Measurements from ENCODE around the gene GALE. TPM values are rescaled to one million over a fixed set of nuclear protein-coding genes. Genes with fewer than 3 reads are reported as not detected.
"Not testable (repeated sequence)": the region's sequence is repeated elsewhere in the genome, so short reads cannot be mapped to it uniquely, and the experiment has no call there.

The GALE gene
- total RNA-seq, 1 experiment from 2014 or later, result 86.0 TPM

DNA sequence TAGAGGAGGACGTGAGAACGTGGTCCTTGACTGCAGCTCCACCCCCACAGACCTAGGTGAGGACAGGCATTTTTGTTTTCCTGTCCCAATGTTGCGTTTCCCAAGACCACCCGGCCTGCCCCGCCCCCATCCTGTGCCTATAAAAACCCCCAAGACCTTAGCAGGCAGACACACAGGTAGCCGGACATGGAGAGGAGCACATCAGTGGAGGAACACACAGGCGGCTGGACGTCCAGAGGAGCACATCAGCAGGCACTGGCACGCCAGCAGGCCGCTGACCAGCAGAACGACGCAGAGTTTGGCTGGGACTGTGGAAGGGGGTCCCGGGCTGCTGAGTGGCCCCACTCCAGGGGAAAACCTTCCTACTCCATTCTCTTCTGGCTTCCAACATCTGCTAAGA is 37.4 kb upstream of the GALE start:
- no peaks in the 10 kb centered on the region for H3K27me3 ChIP-seq (ENCODE audit: low read length)
- peak overlapping the region; percentile 83 for H3K4me2 ChIP-seq (ENCODE audit: low read length)
- no peak for DNase-seq
- peak overlapping the region; percentile 72 for H2AFZ ChIP-seq (ENCODE audit: low read length)
- no peak overlapping the region for H3K9ac ChIP-seq (ENCODE audit: low read length)
- ChIA-PET POLR2A (ENCODE audit: unreplicated experiment) (no interaction called here), CTCF (no interaction called here)
- TF ChIP-seq, protein P1, sequence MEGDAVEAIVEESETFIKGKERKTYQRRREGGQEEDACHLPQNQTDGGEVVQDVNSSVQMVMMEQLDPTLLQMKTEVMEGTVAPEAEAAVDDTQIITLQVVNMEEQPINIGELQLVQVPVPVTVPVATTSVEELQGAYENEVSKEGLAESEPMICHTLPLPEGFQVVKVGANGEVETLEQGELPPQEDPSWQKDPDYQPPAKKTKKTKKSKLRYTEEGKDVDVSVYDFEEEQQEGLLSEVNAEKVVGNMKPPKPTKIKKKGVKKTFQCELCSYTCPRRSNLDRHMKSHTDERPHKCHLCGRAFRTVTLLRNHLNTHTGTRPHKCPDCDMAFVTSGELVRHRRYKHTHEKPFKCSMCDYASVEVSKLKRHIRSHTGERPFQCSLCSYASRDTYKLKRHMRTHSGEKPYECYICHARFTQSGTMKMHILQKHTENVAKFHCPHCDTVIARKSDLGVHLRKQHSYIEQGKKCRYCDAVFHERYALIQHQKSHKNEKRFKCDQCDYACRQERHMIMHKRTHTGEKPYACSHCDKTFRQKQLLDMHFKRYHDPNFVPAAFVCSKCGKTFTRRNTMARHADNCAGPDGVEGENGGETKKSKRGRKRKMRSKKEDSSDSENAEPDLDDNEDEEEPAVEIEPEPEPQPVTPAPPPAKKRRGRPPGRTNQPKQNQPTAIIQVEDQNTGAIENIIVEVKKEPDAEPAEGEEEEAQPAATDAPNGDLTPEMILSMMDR (conservative IDR thresholded peaks at IDR 0.05; ENCODE audit: low read depth, low read length), result no peak
- no peaks in the 10 kb centered on the region for H3K9me2 ChIP-seq (replicated peaks; ENCODE audit: low read length)
- H3K9me3 ChIP-seq (ENCODE audit: low read length), result no peaks in the 10 kb centered on the region
- ATAC-seq, result peak; percentile 23
- H3K4me3 ChIP-seq (ENCODE audit: low read length), result peak overlapping the region; percentile 62
- H3F3A ChIP-seq (ENCODE audit: low read length, unreplicated experiment), result no peaks in the 10 kb centered on the region
- intact Hi-C loops (cut with micrococcal nuclease), result no loop called here
- H3K36me3 ChIP-seq (ENCODE audit: low read depth, low read length), result no peaks in the 10 kb centered on the region
- no peak overlapping the region for H3K27ac ChIP-seq (ENCODE audit: low read length)
- BruUV-seq (replicated peaks), result no TSS peak
- no peaks in the 10 kb centered on the region for H4K20me1 ChIP-seq (ENCODE audit: low read length)
- peaks cover 5% of the 10 kb centered on the region; the same call in 1 of the 2 replicates for H3K4me1 ChIP-seq (ENCODE audit: insufficient read depth, low read length)
- no peaks in the 10 kb centered on the region for H3K79me2 ChIP-seq (ENCODE audit: low read length)

DNA sequence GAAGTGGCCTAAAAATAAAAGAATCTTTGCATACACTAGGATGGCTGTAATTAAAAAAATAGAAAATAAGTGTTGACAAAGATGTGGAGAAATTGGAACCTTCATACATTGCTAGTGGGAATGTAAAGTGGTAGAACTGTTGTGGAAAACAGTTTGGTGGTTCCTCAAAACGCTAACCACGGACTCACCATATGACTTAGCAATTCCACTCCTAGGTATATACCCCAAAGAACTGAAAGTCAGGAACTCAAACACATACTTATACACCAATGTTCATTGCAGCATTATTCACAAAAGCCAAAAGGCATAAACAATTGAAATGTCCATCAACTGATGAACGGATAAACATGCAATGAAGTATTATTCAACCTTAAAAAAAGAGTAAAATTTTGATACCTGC is 35.5 kb upstream of the GALE start:
- H3K27me3 ChIP-seq (ENCODE audit: low read length), result no peaks in the 10 kb centered on the region
- intact Hi-C loops (cut with micrococcal nuclease), result no loop called here
- CTCF ChIA-PET, result no interaction called here

DNA sequence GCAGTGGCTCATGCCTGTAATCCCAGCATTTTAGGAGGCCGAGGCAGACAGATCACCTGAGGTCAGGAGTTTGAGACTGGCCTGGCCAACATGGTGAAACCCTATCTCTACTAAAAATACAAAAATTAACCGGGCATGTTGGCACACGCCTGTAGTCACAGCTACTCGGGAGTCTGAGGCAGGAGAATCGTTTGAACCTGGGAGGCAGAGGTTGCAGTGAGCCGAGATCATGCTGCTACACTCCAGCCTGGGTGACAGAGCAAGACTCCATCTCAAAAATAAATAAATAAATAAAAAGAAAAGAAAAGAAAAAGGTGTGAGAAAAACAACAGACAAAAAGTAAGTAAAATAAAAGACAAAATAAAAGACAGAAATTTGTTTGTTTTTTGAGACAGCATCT is 33.6 kb upstream of the GALE start:
- BruUV-seq (replicated peaks); H3F3A ChIP-seq (ENCODE audit: low read length, unreplicated experiment); POLR2A ChIA-PET (ENCODE audit: unreplicated experiment); H3K9me2 ChIP-seq (replicated peaks; ENCODE audit: low read length); H3K9me3 ChIP-seq (ENCODE audit: low read length); intact Hi-C loops (cut with micrococcal nuclease); ATAC-seq; DNase-seq; H3K79me2 ChIP-seq (ENCODE audit: low read length); H4K20me1 ChIP-seq (ENCODE audit: low read length); H3K9ac ChIP-seq (ENCODE audit: low read length); H3K27me3 ChIP-seq (ENCODE audit: low read length); CTCF ChIA-PET; H3K36me3 ChIP-seq (ENCODE audit: low read depth, low read length); H2AFZ ChIP-seq (ENCODE audit: low read length); H3K4me2 ChIP-seq (ENCODE audit: low read length); H3K27ac ChIP-seq (ENCODE audit: low read length); H3K4me3 ChIP-seq (ENCODE audit: low read length): not testable (repeated sequence)
- peaks cover 11% of the 10 kb centered on the region; the same call in 1 of the 2 replicates for H3K4me1 ChIP-seq (ENCODE audit: insufficient read depth, low read length)

More for the DNA sequence above, 35.5 kb upstream of the GALE start:
- no peaks in the 10 kb centered on the region for H3K9me2 ChIP-seq (replicated peaks; ENCODE audit: low read length)
- H2AFZ ChIP-seq (ENCODE audit: low read length), result no peak overlapping the region
- H3F3A ChIP-seq (ENCODE audit: low read length, unreplicated experiment), result no peaks in the 10 kb centered on the region
- DNase-seq (no peak), ATAC-seq (no peak)
- no TSS peak for BruUV-seq (replicated peaks)
- TF ChIP-seq EZH2 (IDR thresholded peaks at IDR 0.05; ENCODE audit: low read length, unreplicated experiment), result no peak
- no peak for TF ChIP-seq EZH2phosphoT487 (IDR thresholded peaks at IDR 0.05; ENCODE audit: borderline replicate concordance, low read length)
- TF ChIP-seq, protein P1 (conservative IDR thresholded peaks at IDR 0.05; ENCODE audit: low read depth, low read length), result no peak
- no peak overlapping the region for H3K9ac ChIP-seq (ENCODE audit: low read length)
- no peak overlapping the region for H3K27ac ChIP-seq (ENCODE audit: low read length)
- H4K20me1 ChIP-seq (ENCODE audit: low read length), result no peaks in the 10 kb centered on the region
- no peak overlapping the region for H3K4me3 ChIP-seq (ENCODE audit: low read length)
- H3K36me3 ChIP-seq (ENCODE audit: low read depth, low read length), result no peaks in the 10 kb centered on the region
- no peak overlapping the region for H3K4me2 ChIP-seq (ENCODE audit: low read length)
- no peaks in the 10 kb centered on the region for H3K9me3 ChIP-seq (ENCODE audit: low read length)
- H3K4me1 ChIP-seq (ENCODE audit: insufficient read depth, low read length), result peaks cover 5% of the 10 kb centered on the region; the same call in 1 of the 2 replicates
- H3K79me2 ChIP-seq (ENCODE audit: low read length), result no peaks in the 10 kb centered on the region
- POLR2A ChIA-PET (ENCODE audit: unreplicated experiment), result no interaction called here
